Thyroid gland (tissue), 4 donors: ENCODE measurements around the gene PCK2.

Experiments used
- POLR2A ChIP-seq, 2 donors: fragments of 450-650 bp; IDR thresholded peaks; one replicate each; pipeline ENCODE4 v1.6.1; 2017; ENCODE audit warnings: antibody characterized with exemption in 2 of 2, mild to moderate bottlenecking in 2 of 2, moderate library complexity in 1 of 2
- TF ChIP-seq, protein P1 (sequence below), 6 experiments: fragments of 200-600 bp in 3 of 6; fragments of 450-650 bp in 3 of 6; sonication (generic) in 3 of 6; IDR thresholded peaks; one replicate each; pipeline ENCODE4 v1.5.1; 2016 to 2019; ENCODE audit warnings: antibody characterized with exemption in 6 of 6, mild to moderate bottlenecking in 2 of 6, inconsistent platforms in 1 of 6, moderate library complexity in 1 of 6

DNA sequence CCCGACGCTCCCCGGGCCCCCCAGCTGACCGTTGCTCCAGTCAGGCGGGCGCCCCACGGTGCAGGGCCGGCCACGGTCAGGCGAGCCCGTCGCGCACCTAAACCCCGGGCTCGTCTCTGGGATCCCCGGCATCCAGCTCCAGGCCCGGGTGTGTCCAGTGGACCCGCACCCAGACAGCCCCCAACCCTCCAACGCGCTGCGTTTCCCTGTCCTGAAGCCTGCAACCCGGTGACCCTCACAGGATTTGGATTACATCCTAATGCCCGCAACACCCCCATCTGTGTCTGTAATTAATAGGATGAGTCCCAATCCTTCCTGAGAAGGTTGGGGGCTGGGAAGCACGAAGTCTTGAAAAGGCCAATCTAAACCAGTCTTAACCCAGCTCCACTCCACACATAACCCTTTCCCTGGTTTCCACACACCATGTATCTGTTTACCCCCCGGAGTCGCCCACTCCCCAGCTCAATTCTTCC is 12.3 kb upstream of the PCK2 start:
- TF ChIP-seq, protein P1, sequence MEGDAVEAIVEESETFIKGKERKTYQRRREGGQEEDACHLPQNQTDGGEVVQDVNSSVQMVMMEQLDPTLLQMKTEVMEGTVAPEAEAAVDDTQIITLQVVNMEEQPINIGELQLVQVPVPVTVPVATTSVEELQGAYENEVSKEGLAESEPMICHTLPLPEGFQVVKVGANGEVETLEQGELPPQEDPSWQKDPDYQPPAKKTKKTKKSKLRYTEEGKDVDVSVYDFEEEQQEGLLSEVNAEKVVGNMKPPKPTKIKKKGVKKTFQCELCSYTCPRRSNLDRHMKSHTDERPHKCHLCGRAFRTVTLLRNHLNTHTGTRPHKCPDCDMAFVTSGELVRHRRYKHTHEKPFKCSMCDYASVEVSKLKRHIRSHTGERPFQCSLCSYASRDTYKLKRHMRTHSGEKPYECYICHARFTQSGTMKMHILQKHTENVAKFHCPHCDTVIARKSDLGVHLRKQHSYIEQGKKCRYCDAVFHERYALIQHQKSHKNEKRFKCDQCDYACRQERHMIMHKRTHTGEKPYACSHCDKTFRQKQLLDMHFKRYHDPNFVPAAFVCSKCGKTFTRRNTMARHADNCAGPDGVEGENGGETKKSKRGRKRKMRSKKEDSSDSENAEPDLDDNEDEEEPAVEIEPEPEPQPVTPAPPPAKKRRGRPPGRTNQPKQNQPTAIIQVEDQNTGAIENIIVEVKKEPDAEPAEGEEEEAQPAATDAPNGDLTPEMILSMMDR (IDR thresholded peaks at IDR 0.05) = no peak
- TF ChIP-seq POLR2A (IDR thresholded peaks at IDR 0.05) = no peak
